ENCODE results near the gene MGLL.
"Not testable (repeated sequence)": the region's sequence is repeated elsewhere in the genome, so short reads cannot be mapped to it uniquely, and the experiment has no call there.

Gene MGLL

GRCh38 chr3:127662001-127662469, 160.3 kb downstream of the MGLL start:
- Histone ChIP-seq H3K9me3 (ENCODE audit: control insufficient read depth, insufficient read depth, low read length) (no peaks in the 10 kb centered on the region), H3K36me3 (ENCODE audit: control insufficient read depth, insufficient read depth, low read length) (peaks cover 6% of the 10 kb centered on the region), H3K9ac (ENCODE audit: low read depth, low read length) (no peak overlapping the region), H3K4me1 (ENCODE audit: control insufficient read depth, insufficient read depth, low read length) (no peaks in the 10 kb centered on the region), H3K27me3 (ENCODE audit: control insufficient read depth, insufficient read depth, low read length) (no peaks in the 10 kb centered on the region), H3K4me3 (ENCODE audit: low read depth, low read length) (no peak overlapping the region)

- Histone ChIP-seq H3K27me3 (ENCODE audit: control insufficient read depth, insufficient read depth, low read length) (no peaks in the 10 kb centered on the region), H3K9me3 (ENCODE audit: control insufficient read depth, insufficient read depth, low read length) (no peaks in the 10 kb centered on the region), H3K36me3 (ENCODE audit: control insufficient read depth, insufficient read depth, low read length) (peaks cover 6% of the 10 kb centered on the region), H3K4me1 (ENCODE audit: control insufficient read depth, insufficient read depth, low read length) (no peaks in the 10 kb centered on the region), H3K9ac (ENCODE audit: low read depth, low read length) (no peak overlapping the region), H3K4me3 (ENCODE audit: low read depth, low read length) (no peak overlapping the region)
Measured at GRCh38 chr3:127661600-127661999, 160.7 kb downstream of the MGLL start.

DNA sequence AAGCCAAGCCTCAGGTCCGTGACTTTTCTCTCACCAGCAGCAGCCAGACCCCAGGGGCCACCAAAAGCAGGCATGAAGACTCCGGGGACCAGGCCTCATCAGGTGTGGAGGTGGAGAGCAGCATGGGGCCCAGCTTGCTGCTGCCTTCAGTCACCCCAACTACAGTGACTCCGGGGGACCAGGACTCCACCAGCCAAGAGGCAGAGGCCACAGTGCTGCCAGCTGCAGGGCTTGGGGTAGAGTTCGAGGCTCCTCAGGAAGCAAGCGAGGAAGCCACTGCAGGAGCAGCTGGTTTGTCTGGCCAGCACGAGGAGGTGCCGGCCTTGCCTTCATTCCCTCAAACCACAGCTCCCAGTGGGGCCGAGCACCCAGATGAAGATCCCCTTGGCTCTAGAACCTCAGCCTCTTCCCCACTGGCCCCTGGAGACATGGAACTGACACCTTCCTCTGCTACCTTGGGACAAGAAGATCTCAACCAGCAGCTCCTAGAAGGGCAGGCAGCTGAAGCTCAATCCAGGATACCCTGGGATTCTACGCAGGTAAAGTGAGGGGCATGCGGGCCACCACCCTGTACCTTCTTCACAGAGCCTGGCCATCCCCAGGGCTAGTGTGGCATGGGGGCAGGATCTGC, 161.6 kb downstream of the MGLL start:
- no peak overlapping the region for H3K4me3 ChIP-seq (ENCODE audit: low read depth, low read length)
- H3K9ac ChIP-seq (ENCODE audit: low read depth, low read length) = no peak overlapping the region
- no peaks in the 10 kb centered on the region for H3K4me1 ChIP-seq (ENCODE audit: control insufficient read depth, insufficient read depth, low read length)
- H3K27me3 ChIP-seq (ENCODE audit: control insufficient read depth, insufficient read depth, low read length) = no peaks in the 10 kb centered on the region
- no peaks in the 10 kb centered on the region for H3K9me3 ChIP-seq (ENCODE audit: control insufficient read depth, insufficient read depth, low read length)
- peaks cover 6% of the 10 kb centered on the region for H3K36me3 ChIP-seq (ENCODE audit: control insufficient read depth, insufficient read depth, low read length)

DNA sequence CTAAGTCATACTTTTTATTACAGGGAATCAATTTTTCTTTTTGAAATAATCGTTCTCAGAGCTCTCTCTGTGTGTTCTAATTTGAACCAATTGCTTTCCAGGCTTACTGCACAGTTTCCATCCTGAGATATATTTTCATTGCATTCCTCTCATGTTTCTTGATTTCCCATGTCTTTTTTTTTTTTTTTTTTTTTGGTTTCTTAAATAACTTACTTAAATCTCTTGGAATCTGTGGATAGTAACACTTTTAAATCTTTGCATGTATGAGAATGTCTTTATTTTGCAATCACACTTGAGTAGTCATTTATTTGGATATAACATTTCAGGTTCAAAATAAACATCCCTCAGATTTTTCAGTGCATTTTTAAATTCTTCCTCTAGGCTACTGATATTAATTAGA, 164.1 kb downstream of the MGLL start:
- no peaks in the 10 kb centered on the region for H3K4me1 ChIP-seq (ENCODE audit: control insufficient read depth, insufficient read depth, low read length)
- H3K9me3 ChIP-seq (ENCODE audit: control insufficient read depth, insufficient read depth, low read length) = no peaks in the 10 kb centered on the region
- H3K4me3 ChIP-seq (ENCODE audit: low read depth, low read length) = no peak overlapping the region
- peaks cover 6% of the 10 kb centered on the region for H3K36me3 ChIP-seq (ENCODE audit: control insufficient read depth, insufficient read depth, low read length)
- H3K9ac ChIP-seq (ENCODE audit: low read depth, low read length) = no peak overlapping the region
- H3K27me3 ChIP-seq (ENCODE audit: control insufficient read depth, insufficient read depth, low read length) = no peaks in the 10 kb centered on the region

DNA sequence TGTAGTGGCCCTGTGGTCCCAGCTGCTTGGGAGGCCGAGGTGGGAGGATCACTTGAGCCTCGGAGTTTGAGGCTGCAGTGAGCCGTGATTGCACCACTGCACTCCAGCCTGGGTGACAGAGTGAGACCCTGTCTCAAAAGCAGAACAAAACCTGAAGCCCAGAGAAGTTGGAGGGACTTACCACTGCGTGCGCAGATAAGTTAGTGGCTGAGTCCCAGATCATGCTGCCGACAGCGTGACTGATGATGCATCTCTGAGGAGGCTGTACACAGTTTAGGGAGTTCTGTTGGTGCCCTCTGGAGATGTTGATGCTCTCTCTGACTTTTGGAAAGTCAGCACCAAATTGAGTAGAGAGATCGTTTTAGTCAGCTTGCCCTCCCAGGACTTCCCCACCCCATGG, 165.4 kb downstream of the MGLL start:
- no peaks in the 10 kb centered on the region for H3K9me3 ChIP-seq (ENCODE audit: control insufficient read depth, insufficient read depth, low read length)
- no peak overlapping the region for H3K4me3 ChIP-seq (ENCODE audit: low read depth, low read length)
- H3K36me3 ChIP-seq (ENCODE audit: control insufficient read depth, insufficient read depth, low read length) = peaks cover 6% of the 10 kb centered on the region
- no peak overlapping the region for H3K9ac ChIP-seq (ENCODE audit: low read depth, low read length)
- no peaks in the 10 kb centered on the region for H3K4me1 ChIP-seq (ENCODE audit: control insufficient read depth, insufficient read depth, low read length)
- H3K27me3 ChIP-seq (ENCODE audit: control insufficient read depth, insufficient read depth, low read length) = no peaks in the 10 kb centered on the region

DNA sequence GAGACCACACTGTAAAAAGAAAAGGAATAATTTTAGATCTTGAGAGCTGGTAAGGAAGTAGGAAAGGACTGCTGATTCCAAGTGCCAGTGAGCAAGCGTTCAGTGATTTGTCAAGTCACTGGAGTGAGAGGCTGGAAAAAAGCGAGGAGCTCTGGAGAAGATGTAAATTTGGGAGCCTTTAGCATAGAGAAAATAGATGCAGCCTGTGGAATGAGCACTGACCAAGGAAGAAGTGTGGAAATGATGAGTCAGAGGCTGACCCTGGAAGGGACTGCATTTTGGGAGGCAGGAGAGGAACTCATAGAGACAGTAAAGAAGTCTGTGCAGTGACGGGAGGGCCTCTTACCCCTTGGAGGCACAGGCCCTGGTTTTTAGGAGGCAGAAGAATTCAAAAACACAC, 166.7 kb downstream of the MGLL start:
- no peak overlapping the region for H3K4me3 ChIP-seq (ENCODE audit: low read depth, low read length)
- no peaks in the 10 kb centered on the region for H3K27me3 ChIP-seq (ENCODE audit: control insufficient read depth, insufficient read depth, low read length)
- peaks cover under 1% of the 10 kb centered on the region for H3K36me3 ChIP-seq (ENCODE audit: control insufficient read depth, insufficient read depth, low read length)
- no peak overlapping the region for H3K9ac ChIP-seq (ENCODE audit: low read depth, low read length)
- no peaks in the 10 kb centered on the region for H3K4me1 ChIP-seq (ENCODE audit: control insufficient read depth, insufficient read depth, low read length)
- H3K9me3 ChIP-seq (ENCODE audit: control insufficient read depth, insufficient read depth, low read length) = no peaks in the 10 kb centered on the region

GRCh38 chr3:127654993-127655392, 167.3 kb downstream of the MGLL start:
- not testable (repeated sequence) for H3K9ac ChIP-seq (ENCODE audit: low read depth, low read length); H3K36me3 ChIP-seq (ENCODE audit: control insufficient read depth, insufficient read depth, low read length); H3K4me1 ChIP-seq (ENCODE audit: control insufficient read depth, insufficient read depth, low read length); H3K27me3 ChIP-seq (ENCODE audit: control insufficient read depth, insufficient read depth, low read length); H3K9me3 ChIP-seq (ENCODE audit: control insufficient read depth, insufficient read depth, low read length); H3K4me3 ChIP-seq (ENCODE audit: low read depth, low read length)

DNA sequence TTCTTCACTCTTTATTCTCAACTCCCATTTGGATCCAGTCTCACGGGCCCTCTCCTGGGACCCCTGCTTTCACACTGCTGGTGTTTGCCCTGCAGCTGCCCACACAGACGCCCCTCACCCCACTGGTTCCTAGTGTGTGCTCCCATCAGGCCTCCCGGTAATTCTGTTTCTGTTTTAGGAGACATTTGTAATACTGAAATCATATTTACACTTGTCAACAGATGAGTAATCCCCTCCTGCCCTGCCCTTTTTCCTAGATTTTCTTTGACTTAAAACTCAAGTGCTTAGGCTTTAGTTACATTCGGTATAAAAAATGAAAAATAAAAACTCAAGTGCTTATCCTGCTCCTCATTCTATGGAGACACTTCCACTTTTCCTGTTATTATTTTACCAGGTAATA, 167.9 kb downstream of the MGLL start:
- H3K9ac ChIP-seq (ENCODE audit: low read depth, low read length) = no peak overlapping the region
- no peak overlapping the region for H3K4me3 ChIP-seq (ENCODE audit: low read depth, low read length)
- H3K4me1 ChIP-seq (ENCODE audit: control insufficient read depth, insufficient read depth, low read length) = no peaks in the 10 kb centered on the region

DNA sequence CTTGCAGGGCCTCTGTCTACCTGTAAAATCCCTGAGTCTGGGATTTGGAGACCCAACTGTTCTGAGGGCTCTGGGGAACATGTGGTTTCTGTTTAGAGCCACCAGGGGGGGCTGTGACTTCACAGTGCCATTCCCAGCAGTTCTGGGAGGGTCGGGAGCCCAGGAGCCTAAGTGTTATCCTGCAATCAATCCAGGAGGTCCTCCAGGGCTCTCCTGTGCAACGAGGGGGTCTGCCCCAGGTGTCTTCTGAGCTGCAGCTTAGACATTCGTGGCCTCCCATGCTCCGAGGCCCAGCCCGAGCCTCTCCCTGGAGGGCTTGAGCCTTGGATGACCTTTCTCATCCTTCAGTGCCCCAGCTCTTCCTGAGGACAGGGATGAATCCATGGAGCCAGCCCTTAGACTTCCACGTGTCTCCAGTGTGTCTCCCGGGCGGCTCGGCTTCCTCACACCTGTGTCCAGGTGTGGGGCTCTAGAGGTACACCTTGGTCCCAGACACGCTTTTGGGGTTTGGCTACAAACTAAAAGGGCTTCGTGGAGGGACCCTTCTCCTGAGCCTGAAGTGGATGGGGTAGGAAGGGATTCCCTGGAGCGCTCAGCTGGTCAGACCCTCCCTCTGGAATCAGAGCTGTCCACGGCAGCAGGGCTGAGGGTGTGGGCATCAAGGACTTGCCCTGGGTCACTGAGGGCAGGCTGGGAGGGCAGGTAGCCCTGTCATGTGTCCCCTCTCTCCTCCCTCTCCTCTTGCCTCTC, 169.9 kb downstream of the MGLL start:
- Histone ChIP-seq H3K27me3 (ENCODE audit: control insufficient read depth, insufficient read depth, low read length) (no peaks in the 10 kb centered on the region), H3K36me3 (ENCODE audit: control insufficient read depth, insufficient read depth, low read length) (no peaks in the 10 kb centered on the region), H3K4me1 (ENCODE audit: control insufficient read depth, insufficient read depth, low read length) (no peaks in the 10 kb centered on the region), H3K9me3 (ENCODE audit: control insufficient read depth, insufficient read depth, low read length) (no peaks in the 10 kb centered on the region), H3K9ac (ENCODE audit: low read depth, low read length) (no peak overlapping the region), H3K4me3 (ENCODE audit: low read depth, low read length) (no peak overlapping the region)

More for the DNA sequence above, 167.9 kb downstream of the MGLL start:
- Histone ChIP-seq H3K9me3 (ENCODE audit: control insufficient read depth, insufficient read depth, low read length) (no peaks in the 10 kb centered on the region), H3K36me3 (ENCODE audit: control insufficient read depth, insufficient read depth, low read length) (no peaks in the 10 kb centered on the region), H3K27me3 (ENCODE audit: control insufficient read depth, insufficient read depth, low read length) (no peaks in the 10 kb centered on the region)

DNA sequence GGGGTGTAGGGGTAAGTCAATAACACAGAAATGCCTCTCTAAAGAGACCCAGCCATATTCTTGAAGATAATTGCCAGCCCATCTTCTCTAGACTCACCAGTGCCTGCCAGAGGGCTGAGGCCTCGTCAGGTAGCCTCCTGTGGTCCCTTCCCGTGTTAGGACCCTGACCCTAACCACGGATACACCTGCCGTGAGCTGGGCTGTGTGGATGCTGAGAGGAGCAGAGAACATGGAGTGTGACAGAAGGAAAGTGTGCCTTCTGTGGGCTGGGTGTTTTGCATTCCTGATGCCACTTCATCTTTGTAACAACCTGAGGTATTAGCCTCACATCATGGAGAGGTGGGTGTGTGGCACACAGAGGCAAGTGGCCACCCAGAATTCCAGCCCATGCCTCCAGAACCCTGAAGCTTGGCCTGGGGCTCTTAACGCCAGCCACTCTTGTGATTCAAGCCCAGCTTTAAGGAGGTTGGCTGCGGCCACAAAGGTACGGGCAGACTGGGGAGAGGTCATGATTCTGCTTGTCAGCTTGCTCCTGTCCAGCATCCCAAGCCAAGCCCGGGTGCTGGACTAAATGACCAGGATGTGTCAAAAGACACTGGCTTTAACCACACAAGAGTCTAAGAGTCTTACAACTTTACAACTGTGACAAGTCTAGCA, 170.7 kb downstream of the MGLL start:
- Histone ChIP-seq H3K9me3 (ENCODE audit: control insufficient read depth, insufficient read depth, low read length) (no peaks in the 10 kb centered on the region), H3K36me3 (ENCODE audit: control insufficient read depth, insufficient read depth, low read length) (no peaks in the 10 kb centered on the region), H3K4me3 (ENCODE audit: low read depth, low read length) (no peak overlapping the region), H3K27me3 (ENCODE audit: control insufficient read depth, insufficient read depth, low read length) (no peaks in the 10 kb centered on the region), H3K4me1 (ENCODE audit: control insufficient read depth, insufficient read depth, low read length) (no peaks in the 10 kb centered on the region), H3K9ac (ENCODE audit: low read depth, low read length) (no peak overlapping the region)

- H3K9me3 ChIP-seq (ENCODE audit: control insufficient read depth, insufficient read depth, low read length) = no peaks in the 10 kb centered on the region
- no peak overlapping the region for H3K4me3 ChIP-seq (ENCODE audit: low read depth, low read length)
- H3K4me1 ChIP-seq (ENCODE audit: control insufficient read depth, insufficient read depth, low read length) = no peaks in the 10 kb centered on the region
- no peak overlapping the region for H3K9ac ChIP-seq (ENCODE audit: low read depth, low read length)
- no peaks in the 10 kb centered on the region for H3K27me3 ChIP-seq (ENCODE audit: control insufficient read depth, insufficient read depth, low read length)
- H3K36me3 ChIP-seq (ENCODE audit: control insufficient read depth, insufficient read depth, low read length) = no peaks in the 10 kb centered on the region
Measured at GRCh38 chr3:127650236-127650635, 172.1 kb downstream of the MGLL start.

- Histone ChIP-seq H3K36me3 (ENCODE audit: control insufficient read depth, insufficient read depth, low read length) (no peaks in the 10 kb centered on the region), H3K4me3 (ENCODE audit: low read depth, low read length) (no peak overlapping the region), H3K27me3 (ENCODE audit: control insufficient read depth, insufficient read depth, low read length) (no peaks in the 10 kb centered on the region), H3K9ac (ENCODE audit: low read depth, low read length) (no peak overlapping the region), H3K4me1 (ENCODE audit: control insufficient read depth, insufficient read depth, low read length) (peaks cover 6% of the 10 kb centered on the region), H3K9me3 (ENCODE audit: control insufficient read depth, insufficient read depth, low read length) (no peaks in the 10 kb centered on the region)
Measured at GRCh38 chr3:127647845-127648204, 174.5 kb downstream of the MGLL start.

All from iPS-15b (cell line).